ENCODE results near the gene ERN1. TPM values are rescaled to one million over a fixed set of nuclear protein-coding genes. Genes with fewer than 3 reads are reported as not detected.
A peak's percentile ranks its signal among the peaks of the same experiment; 100 is the strongest.

Gene ERN1
- total and polyA plus RNA-seq, 2 of the 13 experiments (the other 11 are each of a cell fraction or from before 2014, with no cell fraction given): 6.0 to 12.7 TPM

- TF ChIP-seq FOXO4 (CRISPR knock-in tag; conservative IDR thresholded peaks at IDR 0.05) (no peak; the same call in 1 of the 2 replicates), NCOR1 (IDR thresholded peaks at IDR 0.05; ENCODE audit: borderline replicate concordance, low read length) (no peak), MED1 (CRISPR knock-in tag; IDR thresholded peaks at IDR 0.05) (no peak), PRMT3 (CRISPR knock-in tag; IDR thresholded peaks at IDR 0.05; ENCODE audit: borderline replicate concordance, low read depth) (0 out of 2 replicates have a peak, but pooled peaks have one; percentile 73), ZNF10 (CRISPR knock-in tag; IDR thresholded peaks at IDR 0.05; ENCODE audit: borderline replicate concordance, low read depth) (no peak), THAP11 (CRISPR knock-in tag; IDR thresholded peaks at IDR 0.05) (no peak), ZNF879 (CRISPR knock-in tag; IDR thresholded peaks at IDR 0.05) (peak; percentile 27; the same call in 1 of the 2 replicates), CEBPG (CRISPR knock-in tag; IDR thresholded peaks at IDR 0.05) (no peak), E2F5 (CRISPR knock-in tag; conservative IDR thresholded peaks at IDR 0.05) (0 out of 2 replicates have a peak, but pooled peaks have one; percentile 1), ZNF414 (CRISPR knock-in tag; IDR thresholded peaks at IDR 0.05) (peak; percentile 8; the same call in 1 of the 2 replicates), HOXA7 (CRISPR knock-in tag; IDR thresholded peaks at IDR 0.05) (no peak), RXRB (CRISPR knock-in tag; IDR thresholded peaks at IDR 0.05; ENCODE audit: borderline replicate concordance) (no peak), PCBP2 (optimal IDR thresholded peaks at IDR 0.05; ENCODE audit: low read depth, low read length, poor library complexity, severe bottlenecking) (no peak), HNF4A (CRISPR knock-in tag; IDR thresholded peaks at IDR 0.05) (no peak), ZNF33B (CRISPR knock-in tag; IDR thresholded peaks at IDR 0.05) (no peak), MEF2D (CRISPR knock-in tag; IDR thresholded peaks at IDR 0.05) (no peak), HOXA3 (CRISPR knock-in tag; IDR thresholded peaks at IDR 0.05) (peak; percentile 98), TCF12 (IDR thresholded peaks at IDR 0.05) (no peak), TCF12 (CRISPR knock-in tag; IDR thresholded peaks at IDR 0.05) (0 out of 2 replicates have a peak, but pooled peaks have one; percentile 40), XRCC5 (optimal IDR thresholded peaks at IDR 0.05; ENCODE audit: low read length) (no peak), BRCA1 (CRISPR knock-in tag; IDR thresholded peaks at IDR 0.05) (no peak), MYPOP (CRISPR knock-in tag; IDR thresholded peaks at IDR 0.05) (0 out of 2 replicates have a peak, but pooled peaks have one; percentile 93), TEF (CRISPR knock-in tag; IDR thresholded peaks at IDR 0.05) (0 out of 2 replicates have a peak, but pooled peaks have one; percentile 18), FOSL1 (CRISPR knock-in tag; IDR thresholded peaks at IDR 0.05; ENCODE audit: borderline replicate concordance) (no peak), ZNF720 (CRISPR knock-in tag; IDR thresholded peaks at IDR 0.05) (no peak), SRSF9 (IDR thresholded peaks at IDR 0.05; ENCODE audit: borderline replicate concordance, insufficient read depth, low read depth, low read length, poor library complexity, severe bottlenecking) (no peak), ZNF619 (CRISPR knock-in tag; IDR thresholded peaks at IDR 0.05) (0 out of 2 replicates have a peak, but pooled peaks have one; percentile 11), ZNF891 (CRISPR knock-in tag; IDR thresholded peaks at IDR 0.05) (no peak), ZFAT (CRISPR knock-in tag; conservative IDR thresholded peaks at IDR 0.05) (no peak)
Measured at GRCh38 chr17:64145375-64145750, 15.4 kb upstream of the ERN1 start (continued).

Data from HepG2 (cell line).